Osteoblast (primary cell): ENCODE data around the gene IDS. TPM values are rescaled to one million over a fixed set of nuclear protein-coding genes. Genes with fewer than 3 reads are reported as not detected.
"Not testable (repeated sequence)": the region's sequence is repeated elsewhere in the genome, so short reads cannot be mapped to it uniquely, and the experiment has no call there.

Source experiments
- DNase-seq: peaks from one replicate; pipeline ENCODE4 v3.0.0; 2011; ENCODE audit warnings: low spot score, mixed read lengths; ENCODE audit not compliant: insufficient read length; ENCODE audit errors: missing footprints
- H2AFZ ChIP-seq: 2 replicates; pipeline ENCODE4 v1.6.0; 2011; ENCODE audit warnings: mild to moderate bottlenecking, low read length
- H3K27ac ChIP-seq: 2 replicates; pipeline ENCODE4 v1.5.1; 2011; ENCODE audit warnings: mild to moderate bottlenecking, low read depth, low read length, moderate library complexity
- H3K27me3 ChIP-seq: 2 replicates; pipeline ENCODE4 v1.6.0; 2012; ENCODE audit warnings: mild to moderate bottlenecking, control low read depth, inconsistent platforms, low read length, moderate library complexity; ENCODE audit not compliant: insufficient read depth
- H3K36me3 ChIP-seq: 2 replicates; pipeline ENCODE4 v1.5.1; 2011; ENCODE audit warnings: mild to moderate bottlenecking, low read length, control low read depth, moderate library complexity; ENCODE audit not compliant: insufficient read depth
- H3K4me1 ChIP-seq: 2 replicates; pipeline ENCODE4 v1.5.1; 2011; ENCODE audit warnings: mild to moderate bottlenecking, low read length, control low read depth, moderate library complexity; ENCODE audit not compliant: insufficient read depth
- H3K4me2 ChIP-seq: 2 replicates; pipeline ENCODE4 v1.6.0; 2011; ENCODE audit warnings: mild to moderate bottlenecking, low read length; ENCODE audit not compliant: insufficient read depth
- H3K4me3 ChIP-seq: fragments of 200-600 bp; sonication (generic); 3 replicates; pipeline ENCODE4 v1.5.1; 2012; ENCODE audit warnings: mild to moderate bottlenecking, low read length, inconsistent platforms; ENCODE audit not compliant: insufficient read depth
- H3K79me2 ChIP-seq: 2 replicates; pipeline ENCODE4 v1.6.0; 2012; ENCODE audit warnings: mild to moderate bottlenecking, low read length, control low read depth, inconsistent platforms; ENCODE audit not compliant: insufficient read depth
- H3K9me3 ChIP-seq: 2 replicates; pipeline ENCODE4 v1.5.1; 2011; ENCODE audit warnings: low read depth, low read length, control low read depth
- H4K20me1 ChIP-seq: 2 replicates; pipeline ENCODE4 v1.6.0; 2012; ENCODE audit warnings: mild to moderate bottlenecking, low read length, control low read depth; ENCODE audit not compliant: insufficient read depth
- CTCF ChIP-seq: IDR thresholded peaks from 2 replicates; pipeline ENCODE4 v1.5.1; 2011; ENCODE audit warnings: mild to moderate bottlenecking, low read depth, low read length, moderate library complexity; ENCODE audit errors: extremely low read depth
- total RNA-seq: library from RNA; depleted of rRNA; stranded (reverse); fragments of >200 nt; gene quantifications from 2 replicates; pipeline ENCODE4 v1.2.3, GENCODE V29; 2012

IDS gene
- total RNA-seq, 1 donor = 48.9 TPM

GRCh38 chrX:149531599-149531998 is 26.5 kb upstream of the IDS start:
- Histone ChIP-seq H3K9me3 (no peaks in the 10 kb centered on the region), H3K4me2 (no peak overlapping the region), H3K36me3 (no peaks in the 10 kb centered on the region), H3K4me3 (no peak overlapping the region), H3K27ac (no peak overlapping the region), H3K4me1 (no peaks in the 10 kb centered on the region), H4K20me1 (no peaks in the 10 kb centered on the region), H3K27me3 (no peaks in the 10 kb centered on the region), H3K79me2 (no peaks in the 10 kb centered on the region), H2AFZ (no peak overlapping the region)
- TF ChIP-seq CTCF = no peak
- DNase-seq = no peak

- Histone ChIP-seq H4K20me1 (no peaks in the 10 kb centered on the region), H2AFZ (no peak overlapping the region), H3K4me1 (no peaks in the 10 kb centered on the region), H3K79me2 (no peaks in the 10 kb centered on the region), H3K4me2 (no peak overlapping the region), H3K36me3 (no peaks in the 10 kb centered on the region), H3K9me3 (no peaks in the 10 kb centered on the region), H3K27me3 (no peaks in the 10 kb centered on the region), H3K4me3 (no peak overlapping the region), H3K27ac (no peak overlapping the region)
- TF ChIP-seq CTCF = no peak
- DNase-seq = no peak
Measured at GRCh38 chrX:149528381-149528780, 23.3 kb upstream of the IDS start.

GRCh38 chrX:149527705-149528104 is 22.6 kb upstream of the IDS start:
- no peak for DNase-seq
- H3K79me2 ChIP-seq = no peaks in the 10 kb centered on the region

GRCh38 chrX:149526318-149527033 is 21.4 kb upstream of the IDS start:
- H2AFZ ChIP-seq, H3K27me3 ChIP-seq, H3K27ac ChIP-seq, H3K9me3 ChIP-seq, DNase-seq, H3K4me2 ChIP-seq, H3K36me3 ChIP-seq, H3K4me1 ChIP-seq, H3K79me2 ChIP-seq, H4K20me1 ChIP-seq, H3K4me3 ChIP-seq: not testable (repeated sequence)

More at GRCh38 chrX:149527705-149528104, 22.6 kb upstream of the IDS start:
- no peak overlapping the region for H2AFZ ChIP-seq
- no peak overlapping the region for H3K27ac ChIP-seq
- no peaks in the 10 kb centered on the region for H3K27me3 ChIP-seq
- no peaks in the 10 kb centered on the region for H3K4me1 ChIP-seq
- no peaks in the 10 kb centered on the region for H3K9me3 ChIP-seq
- no peaks in the 10 kb centered on the region for H4K20me1 ChIP-seq
- H3K4me3 ChIP-seq = no peak overlapping the region
- TF ChIP-seq CTCF = peak; percentile 47
- no peak overlapping the region for H3K4me2 ChIP-seq
- no peaks in the 10 kb centered on the region for H3K36me3 ChIP-seq

GRCh38 chrX:149525903-149526302 is 20.8 kb upstream of the IDS start:
- H3K27me3 ChIP-seq, DNase-seq, H3K4me3 ChIP-seq, H3K9me3 ChIP-seq, H3K27ac ChIP-seq, H3K4me1 ChIP-seq, H3K36me3 ChIP-seq, H3K4me2 ChIP-seq, H2AFZ ChIP-seq, H4K20me1 ChIP-seq, H3K79me2 ChIP-seq: not testable (repeated sequence)

GRCh38 chrX:149525389-149525788 is 20.3 kb upstream of the IDS start:
- not testable (repeated sequence) for H3K4me1 ChIP-seq, H4K20me1 ChIP-seq, H2AFZ ChIP-seq, H3K79me2 ChIP-seq, H3K36me3 ChIP-seq, H3K27ac ChIP-seq, H3K9me3 ChIP-seq, H3K4me3 ChIP-seq, H3K4me2 ChIP-seq, DNase-seq, H3K27me3 ChIP-seq
